T follicular helper cell (primary cell): ENCODE data around the gene ACTL6A.

Source experiments
- DNase-seq: peaks from one replicate; pipeline ENCODE4 v3.0.0-alpha.2; 2020; ENCODE audit warnings: low read depth

The ACTL6A gene

GRCh38 chr3:179591313-179591712, 28.6 kb downstream of the ACTL6A start:
- DNase-seq = no peak

- no peak for DNase-seq
These were observed 36.8 kb downstream of the ACTL6A start for GRCh38 chr3:179599531-179599930.

GRCh38 chr3:179603321-179603720, 40.6 kb downstream of the ACTL6A start:
- no peak for DNase-seq

GRCh38 chr3:179603831-179604230, 41.1 kb downstream of the ACTL6A start:
- DNase-seq = no peak

- peak; percentile 90 for DNase-seq
These were observed 41.8 kb downstream of the ACTL6A start, which contains the start of the genes MRPL47 and NDUFB5 for GRCh38 chr3:179604321-179605078. Gene MRPL47, minus strand, starts transcription at chr3:179604638. Its CDS starts 14 bp downstream, at chr3:179604624. Gene NDUFB5, plus strand, starts transcription at chr3:179604794. Its CDS starts 22 bp downstream, at chr3:179604816.

- DNase-seq = no peak
These were observed 43.9 kb downstream of the ACTL6A start for GRCh38 chr3:179606534-179607085.

GRCh38 chr3:179608931-179609720, 46.4 kb downstream of the ACTL6A start:
- no peak for DNase-seq

- no peak for DNase-seq
These were observed 47.3 kb downstream of the ACTL6A start for GRCh38 chr3:179610066-179610465.

- no peak for DNase-seq
These were observed 51.1 kb downstream of the ACTL6A start for GRCh38 chr3:179613807-179614206.

- no peak for DNase-seq
These were observed 52.9 kb downstream of the ACTL6A start for GRCh38 chr3:179615458-179616173.

GRCh38 chr3:179622023-179622422, 59.3 kb downstream of the ACTL6A start:
- no peak for DNase-seq

- no peak for DNase-seq
These were observed 61.7 kb downstream of the ACTL6A start for GRCh38 chr3:179624451-179624850.

- no peak for DNase-seq
These were observed 68.2 kb downstream of the ACTL6A start for GRCh38 chr3:179630753-179631451.
